Measurements from ENCODE around the gene TRAF3IP1. TPM values are rescaled to one million over a fixed set of nuclear protein-coding genes. Genes with fewer than 3 reads are reported as not detected.
A peak's percentile ranks its signal among the peaks of the same experiment; 100 is the strongest.

TRAF3IP1 gene
- total RNA-seq, 1 donor from 2014 or later = 11.2 TPM

DNA sequence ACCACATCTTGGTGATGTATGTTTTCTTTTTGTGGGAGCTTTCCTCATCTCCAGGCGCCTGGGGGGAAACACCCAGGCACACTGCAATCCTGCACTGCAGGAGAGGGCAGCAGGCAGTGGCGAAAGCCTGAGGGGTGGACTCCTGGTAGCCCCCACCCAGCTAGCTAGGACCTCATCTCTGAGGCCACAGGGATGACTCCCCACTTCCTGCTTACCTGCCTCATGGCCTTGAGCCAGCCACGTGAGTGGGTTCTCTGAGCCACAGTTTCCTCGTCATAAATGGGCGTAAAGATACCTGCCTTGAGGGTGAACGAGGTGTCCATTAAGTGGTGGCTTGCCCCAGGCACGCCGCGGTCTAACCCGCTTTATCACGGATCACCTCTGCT is 19.1 kb downstream of the TRAF3IP1 start:
- Histone ChIP-seq H3K79me2 (ENCODE audit: low read depth) (no peaks in the 10 kb centered on the region), H3K4me1 (no peaks in the 10 kb centered on the region), H3K9me3 (ENCODE audit: low read depth) (no peaks in the 10 kb centered on the region), H3F3A (ENCODE audit: low read depth) (no peaks in the 10 kb centered on the region), H3K9ac (no peak overlapping the region), H2AFZ (replicated peaks) (no peak overlapping the region), H3K4me3 (no peak overlapping the region), H3K36me3 (no peaks in the 10 kb centered on the region), H3K4me2 (no peak overlapping the region), H3K27me3 (no peaks in the 10 kb centered on the region), H3K27ac (no peak overlapping the region), H4K20me1 (ENCODE audit: low read depth) (peaks cover 12% of the 10 kb centered on the region)
- H3K27me3 Mint-ChIP-seq (ENCODE audit: insufficient read depth, low read depth) = peaks cover 4% of the 10 kb centered on the region
- H3K4me1 Mint-ChIP-seq = no peaks in the 10 kb centered on the region
- peaks cover 5% of the 10 kb centered on the region for H3K36me3 Mint-ChIP-seq
- peak overlapping the region; percentile 37 for H3K27ac Mint-ChIP-seq
- TF ChIP-seq, protein P1, sequence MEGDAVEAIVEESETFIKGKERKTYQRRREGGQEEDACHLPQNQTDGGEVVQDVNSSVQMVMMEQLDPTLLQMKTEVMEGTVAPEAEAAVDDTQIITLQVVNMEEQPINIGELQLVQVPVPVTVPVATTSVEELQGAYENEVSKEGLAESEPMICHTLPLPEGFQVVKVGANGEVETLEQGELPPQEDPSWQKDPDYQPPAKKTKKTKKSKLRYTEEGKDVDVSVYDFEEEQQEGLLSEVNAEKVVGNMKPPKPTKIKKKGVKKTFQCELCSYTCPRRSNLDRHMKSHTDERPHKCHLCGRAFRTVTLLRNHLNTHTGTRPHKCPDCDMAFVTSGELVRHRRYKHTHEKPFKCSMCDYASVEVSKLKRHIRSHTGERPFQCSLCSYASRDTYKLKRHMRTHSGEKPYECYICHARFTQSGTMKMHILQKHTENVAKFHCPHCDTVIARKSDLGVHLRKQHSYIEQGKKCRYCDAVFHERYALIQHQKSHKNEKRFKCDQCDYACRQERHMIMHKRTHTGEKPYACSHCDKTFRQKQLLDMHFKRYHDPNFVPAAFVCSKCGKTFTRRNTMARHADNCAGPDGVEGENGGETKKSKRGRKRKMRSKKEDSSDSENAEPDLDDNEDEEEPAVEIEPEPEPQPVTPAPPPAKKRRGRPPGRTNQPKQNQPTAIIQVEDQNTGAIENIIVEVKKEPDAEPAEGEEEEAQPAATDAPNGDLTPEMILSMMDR (IDR thresholded peaks at IDR 0.05) = no peak
- no peak for TF ChIP-seq EZH2phosphoT487 (IDR thresholded peaks at IDR 0.05)
- H3K9me3 Mint-ChIP-seq = no peaks in the 10 kb centered on the region
- H3K4me3 Mint-ChIP-seq = no peak overlapping the region
- no peak for DNase-seq (ENCODE audit: low spot score)

DNA sequence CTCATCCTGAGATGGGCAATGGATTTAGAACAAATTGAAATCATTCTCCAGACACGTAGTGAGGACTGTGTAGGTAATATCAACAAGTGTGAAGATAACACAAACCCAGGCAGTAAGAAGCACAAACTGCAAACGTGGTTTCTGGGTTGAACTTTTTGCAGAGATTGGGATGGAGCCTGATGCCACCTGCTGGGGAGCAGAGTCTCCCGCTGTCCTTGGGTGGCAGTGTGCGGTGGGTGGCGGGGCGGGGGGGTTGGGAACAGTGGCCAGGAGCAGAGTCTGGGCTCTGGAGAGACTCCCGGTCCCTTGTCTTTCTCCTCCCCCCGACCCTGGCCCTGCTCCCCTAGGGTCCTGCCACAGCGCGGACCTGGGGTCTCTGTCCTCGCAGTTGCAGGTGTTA is 19.5 kb downstream of the TRAF3IP1 start:
- H2AFZ ChIP-seq (replicated peaks) = no peak overlapping the region
- H3K9ac ChIP-seq = no peak overlapping the region
- H3K79me2 ChIP-seq (ENCODE audit: low read depth) = no peaks in the 10 kb centered on the region
- no peak overlapping the region for H3K4me3 ChIP-seq
- Mint-ChIP-seq H3K27me3 (ENCODE audit: insufficient read depth, low read depth) (peaks cover 4% of the 10 kb centered on the region), H3K36me3 (peaks cover 5% of the 10 kb centered on the region), H3K4me3 (no peak overlapping the region), H3K27ac (peak overlapping the region; percentile 37), H3K4me1 (no peaks in the 10 kb centered on the region), H3K9me3 (no peaks in the 10 kb centered on the region)
- no peaks in the 10 kb centered on the region for H3K9me3 ChIP-seq (ENCODE audit: low read depth)
- no peak overlapping the region for H3K4me2 ChIP-seq
- no peaks in the 10 kb centered on the region for H3K27me3 ChIP-seq
- DNase-seq (ENCODE audit: low spot score) = no peak
- H3F3A ChIP-seq (ENCODE audit: low read depth) = no peaks in the 10 kb centered on the region
- H3K4me1 ChIP-seq = no peaks in the 10 kb centered on the region
- TF ChIP-seq EZH2phosphoT487 (IDR thresholded peaks at IDR 0.05) (no peak), EZH2 (IDR thresholded peaks at IDR 0.05) (no peak)
- TF ChIP-seq, protein P1 (IDR thresholded peaks at IDR 0.05) = no peak
- no peak overlapping the region for H3K27ac ChIP-seq
- peaks cover 12% of the 10 kb centered on the region for H4K20me1 ChIP-seq (ENCODE audit: low read depth)
- H3K36me3 ChIP-seq = no peaks in the 10 kb centered on the region

DNA sequence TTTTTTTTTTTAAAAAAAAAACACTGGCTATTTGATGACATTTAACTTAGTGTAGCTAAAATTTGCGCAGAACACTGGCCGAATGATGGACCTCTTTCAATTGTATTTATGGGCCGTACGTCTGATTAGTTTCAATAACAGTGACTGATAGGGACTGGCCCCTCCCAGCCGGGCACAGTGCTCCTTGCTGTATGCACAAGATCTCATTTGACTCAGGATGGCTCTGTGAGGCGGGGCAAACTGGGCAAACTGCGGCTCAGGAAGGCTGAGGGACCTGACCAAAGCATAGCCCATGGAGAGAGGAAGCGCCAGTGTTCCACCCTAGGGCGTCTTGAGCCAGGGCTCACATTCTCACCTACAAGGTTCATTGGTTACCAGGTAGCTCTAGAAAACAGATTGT is 21.2 kb downstream of the TRAF3IP1 start:
- no peak overlapping the region for H3K4me2 ChIP-seq
- H3K27me3 Mint-ChIP-seq (ENCODE audit: insufficient read depth, low read depth) = peaks cover 4% of the 10 kb centered on the region
- H3K4me3 Mint-ChIP-seq = no peak overlapping the region
- H3K9ac ChIP-seq = no peak overlapping the region
- H3K4me1 ChIP-seq = no peaks in the 10 kb centered on the region
- H3K4me1 Mint-ChIP-seq = peaks cover 11% of the 10 kb centered on the region
- DNase-seq (ENCODE audit: low spot score) = no peak
- H3K27ac ChIP-seq = no peak overlapping the region
- H3K27me3 ChIP-seq = no peaks in the 10 kb centered on the region
- H3K9me3 ChIP-seq (ENCODE audit: low read depth) = no peaks in the 10 kb centered on the region
- no peaks in the 10 kb centered on the region for H3K79me2 ChIP-seq (ENCODE audit: low read depth)
- no peak overlapping the region for H3K27ac Mint-ChIP-seq
- no peak overlapping the region for H3K4me3 ChIP-seq
- TF ChIP-seq EZH2phosphoT487 (IDR thresholded peaks at IDR 0.05) = no peak
- TF ChIP-seq EZH2 (IDR thresholded peaks at IDR 0.05) = no peak
- TF ChIP-seq, protein P1 (IDR thresholded peaks at IDR 0.05) = no peak
- peaks cover 12% of the 10 kb centered on the region for H4K20me1 ChIP-seq (ENCODE audit: low read depth)
- no peaks in the 10 kb centered on the region for H3F3A ChIP-seq (ENCODE audit: low read depth)
- H3K9me3 Mint-ChIP-seq = no peaks in the 10 kb centered on the region
- no peaks in the 10 kb centered on the region for H3K36me3 ChIP-seq
- H3K36me3 Mint-ChIP-seq = peaks cover 3% of the 10 kb centered on the region
- H2AFZ ChIP-seq (replicated peaks) = no peak overlapping the region
